Hepatocyte (in vitro differentiated cells): ENCODE results near the gene MMP28. TPM values are rescaled to one million over a fixed set of nuclear protein-coding genes. Genes with fewer than 3 reads are reported as not detected.

ENCODE experiments used
- DNase-seq: peaks from one replicate; pipeline ENCODE4 v3.0.0-alpha.2; 2016; ENCODE audit warnings: low spot score
- H2AFZ ChIP-seq: fragments of 200-600 bp; sonication (generic); 2 replicates; pipeline ENCODE4 v1.6.0; 2016; ENCODE audit warnings: antibody characterized with exemption, mild to moderate bottlenecking
- H3K27ac ChIP-seq: fragments of 200-600 bp; sonication (generic); 2 replicates; pipeline ENCODE4 v1.5.1; 2016; ENCODE audit warnings: mild to moderate bottlenecking
- H3K27me3 ChIP-seq: fragments of 200-600 bp; sonication (generic); 2 replicates; pipeline ENCODE4 v1.6.1; 2016
- H3K36me3 ChIP-seq: fragments of 200-600 bp; sonication (generic); replicated peaks from 2 replicates; pipeline ENCODE4 v1.5.1; 2016; ENCODE audit warnings: low read depth; ENCODE audit not compliant: insufficient read depth
- H3K4me1 ChIP-seq: fragments of 200-600 bp; sonication (generic); 2 replicates; pipeline ENCODE4 v1.5.1; 2016; ENCODE audit warnings: mild to moderate bottlenecking, moderate library complexity; ENCODE audit not compliant: insufficient read depth
- H3K4me2 ChIP-seq: fragments of 200-600 bp; sonication (generic); 2 replicates; pipeline ENCODE4 v1.6.0; 2016
- H3K4me3 ChIP-seq: fragments of 200-600 bp; sonication (generic); 2 replicates; pipeline ENCODE4 v1.5.1; 2016; ENCODE audit warnings: mild to moderate bottlenecking
- H3K79me2 ChIP-seq: fragments of 200-600 bp; sonication (generic); 2 replicates; pipeline ENCODE4 v1.6.0; 2017; ENCODE audit warnings: mild to moderate bottlenecking
- H3K9me2 ChIP-seq: fragments of 200-600 bp; sonication (generic); replicated peaks from 2 replicates; pipeline ENCODE4 v1.6.0; 2017; ENCODE audit warnings: mild to moderate bottlenecking; ENCODE audit not compliant: insufficient read depth
- H3K9me3 ChIP-seq: fragments of 200-600 bp; sonication (generic); 2 replicates; pipeline ENCODE4 v1.5.1; 2016; ENCODE audit warnings: low read depth, mild to moderate bottlenecking
- H4K20me1 ChIP-seq: fragments of 200-600 bp; sonication (generic); 2 replicates; pipeline ENCODE4 v1.6.0; 2016; ENCODE audit warnings: mild to moderate bottlenecking; ENCODE audit not compliant: insufficient read depth, poor library complexity, severe bottlenecking
- EZH2 ChIP-seq: fragments of 200-600 bp; sonication (generic); IDR thresholded peaks from 2 replicates; pipeline ENCODE4 v1.6.1; 2016; ENCODE audit warnings: antibody characterized with exemption, mild to moderate bottlenecking, borderline replicate concordance
- EZH2phosphoT487 ChIP-seq: fragments of 200-600 bp; sonication (generic); IDR thresholded peaks from one replicate; pipeline ENCODE4 v1.6.1; 2018; ENCODE audit warnings: antibody characterized with exemption, mild to moderate bottlenecking, low read depth, moderate library complexity; ENCODE audit not compliant: unreplicated experiment, severe bottlenecking
- WGBS: methylation state at CpG from one replicate; pipeline ENCODE4 v1.1.6; 2016; ENCODE audit warnings: low lambda C conversion rate; ENCODE audit errors: missing lambda C conversion rate; 5-methylcytosine and 5-hydroxymethylcytosine counted together
- polyA plus RNA-seq: library from polyadenylated mRNA; unstranded; fragments of >200 nt; fragmentation: Nextera tagmentation; extraction: Ambion mirVana; gene quantifications from 2 replicates; pipeline ENCODE4 v1.2.1, GENCODE V29; 2016
- total RNA-seq: library from RNA; depleted of rRNA; stranded (reverse); fragments of >200 nt; gene quantifications from 2 replicates; pipeline ENCODE4 v1.2.3, GENCODE V29; 2014
- TF ChIP-seq, protein P1 (sequence below): fragments of 200-600 bp; sonication (generic); IDR thresholded peaks from 2 replicates; pipeline ENCODE4 v1.5.1; 2016; ENCODE audit warnings: antibody characterized with exemption, mild to moderate bottlenecking; ENCODE audit not compliant: poor library complexity

Gene MMP28
- total and polyA plus RNA-seq, 2 experiments from 2014 or later, result 12.0 to 18.0 TPM

DNA sequence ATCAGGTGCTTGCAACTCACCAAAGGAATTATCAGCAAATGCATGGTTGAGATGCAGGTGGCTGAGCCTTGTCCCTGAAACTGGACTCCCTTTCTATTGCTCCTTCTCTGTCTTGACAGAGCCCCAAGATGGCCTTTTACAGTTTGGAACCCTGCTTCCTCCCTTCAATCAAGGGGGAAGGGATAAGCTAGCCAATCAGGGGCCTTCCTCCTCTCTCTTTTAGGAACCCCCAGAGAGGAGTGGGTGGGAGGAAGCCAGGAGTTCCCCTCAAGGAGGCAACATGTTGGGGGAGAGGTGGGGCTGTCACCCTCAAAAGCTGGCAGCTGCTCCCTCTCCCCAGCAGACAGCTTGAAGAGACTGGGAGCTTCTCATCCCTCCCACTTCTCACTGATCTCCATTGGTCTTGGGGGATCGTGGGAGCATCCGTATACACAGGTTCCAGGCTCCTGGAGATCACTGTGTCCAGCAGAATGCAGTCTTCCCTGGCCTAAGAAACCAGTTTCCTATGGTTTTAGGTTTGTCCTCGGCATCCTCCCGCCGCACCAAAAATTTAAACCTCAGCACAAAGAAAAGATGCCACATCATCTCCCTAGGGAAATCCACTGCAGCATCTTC lies 56.8 kb downstream of the MMP28 start:
- no peak overlapping the region for H3K4me2 ChIP-seq
- H3K4me3 ChIP-seq, result no peak overlapping the region
- H3K36me3 ChIP-seq, result no peaks in the 10 kb centered on the region
- TF ChIP-seq EZH2 (no peak), EZH2phosphoT487 (no peak)
- TF ChIP-seq, protein P1, sequence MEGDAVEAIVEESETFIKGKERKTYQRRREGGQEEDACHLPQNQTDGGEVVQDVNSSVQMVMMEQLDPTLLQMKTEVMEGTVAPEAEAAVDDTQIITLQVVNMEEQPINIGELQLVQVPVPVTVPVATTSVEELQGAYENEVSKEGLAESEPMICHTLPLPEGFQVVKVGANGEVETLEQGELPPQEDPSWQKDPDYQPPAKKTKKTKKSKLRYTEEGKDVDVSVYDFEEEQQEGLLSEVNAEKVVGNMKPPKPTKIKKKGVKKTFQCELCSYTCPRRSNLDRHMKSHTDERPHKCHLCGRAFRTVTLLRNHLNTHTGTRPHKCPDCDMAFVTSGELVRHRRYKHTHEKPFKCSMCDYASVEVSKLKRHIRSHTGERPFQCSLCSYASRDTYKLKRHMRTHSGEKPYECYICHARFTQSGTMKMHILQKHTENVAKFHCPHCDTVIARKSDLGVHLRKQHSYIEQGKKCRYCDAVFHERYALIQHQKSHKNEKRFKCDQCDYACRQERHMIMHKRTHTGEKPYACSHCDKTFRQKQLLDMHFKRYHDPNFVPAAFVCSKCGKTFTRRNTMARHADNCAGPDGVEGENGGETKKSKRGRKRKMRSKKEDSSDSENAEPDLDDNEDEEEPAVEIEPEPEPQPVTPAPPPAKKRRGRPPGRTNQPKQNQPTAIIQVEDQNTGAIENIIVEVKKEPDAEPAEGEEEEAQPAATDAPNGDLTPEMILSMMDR, result no peak
- no peak overlapping the region for H3K27ac ChIP-seq
- H3K9me3 ChIP-seq, result no peaks in the 10 kb centered on the region
- no peaks in the 10 kb centered on the region for H3K79me2 ChIP-seq
- DNase-seq, result no peak
- no peak overlapping the region for H2AFZ ChIP-seq
- WGBS, result 83% methylated on average over 5 of the region's 5 CpGs
- H3K27me3 ChIP-seq, result peaks cover 32% of the 10 kb centered on the region
- H4K20me1 ChIP-seq, result no peaks in the 10 kb centered on the region
- no peaks in the 10 kb centered on the region for H3K9me2 ChIP-seq
- no peaks in the 10 kb centered on the region for H3K4me1 ChIP-seq

DNA sequence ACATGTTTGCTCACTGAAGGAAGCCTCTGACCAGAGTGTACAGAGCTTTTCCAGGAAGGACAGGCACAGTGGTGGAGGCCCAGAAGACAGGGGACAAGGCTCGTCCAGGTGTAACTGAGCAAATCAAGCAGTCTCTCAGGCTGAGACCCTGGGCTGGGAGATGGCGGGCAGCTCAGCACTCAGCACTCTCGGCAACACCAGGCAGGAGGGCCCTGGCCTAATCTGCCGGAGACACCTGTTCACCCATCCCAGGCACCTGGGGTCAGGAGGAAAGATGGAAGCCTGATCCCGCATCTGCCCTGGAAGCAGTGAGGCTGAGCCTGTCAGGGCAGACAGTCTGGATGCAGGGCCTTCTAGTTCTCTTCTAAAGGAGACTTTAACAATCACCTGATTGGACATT lies 59.2 kb downstream of the MMP28 start:
- DNase-seq, result no peak
- Histone ChIP-seq H3K9me2 (no peaks in the 10 kb centered on the region), H3K4me3 (no peak overlapping the region), H3K27me3 (peaks cover 15% of the 10 kb centered on the region), H4K20me1 (no peaks in the 10 kb centered on the region), H2AFZ (no peak overlapping the region), H3K79me2 (no peaks in the 10 kb centered on the region), H3K4me1 (peaks cover 1% of the 10 kb centered on the region), H3K9me3 (no peaks in the 10 kb centered on the region), H3K36me3 (no peaks in the 10 kb centered on the region), H3K27ac (no peak overlapping the region), H3K4me2 (no peak overlapping the region)
- WGBS, result 95% methylated on average over 5 of the region's 5 CpGs
- no peak for TF ChIP-seq EZH2phosphoT487
- TF ChIP-seq EZH2, result no peak
- TF ChIP-seq, protein P1, result no peak

DNA sequence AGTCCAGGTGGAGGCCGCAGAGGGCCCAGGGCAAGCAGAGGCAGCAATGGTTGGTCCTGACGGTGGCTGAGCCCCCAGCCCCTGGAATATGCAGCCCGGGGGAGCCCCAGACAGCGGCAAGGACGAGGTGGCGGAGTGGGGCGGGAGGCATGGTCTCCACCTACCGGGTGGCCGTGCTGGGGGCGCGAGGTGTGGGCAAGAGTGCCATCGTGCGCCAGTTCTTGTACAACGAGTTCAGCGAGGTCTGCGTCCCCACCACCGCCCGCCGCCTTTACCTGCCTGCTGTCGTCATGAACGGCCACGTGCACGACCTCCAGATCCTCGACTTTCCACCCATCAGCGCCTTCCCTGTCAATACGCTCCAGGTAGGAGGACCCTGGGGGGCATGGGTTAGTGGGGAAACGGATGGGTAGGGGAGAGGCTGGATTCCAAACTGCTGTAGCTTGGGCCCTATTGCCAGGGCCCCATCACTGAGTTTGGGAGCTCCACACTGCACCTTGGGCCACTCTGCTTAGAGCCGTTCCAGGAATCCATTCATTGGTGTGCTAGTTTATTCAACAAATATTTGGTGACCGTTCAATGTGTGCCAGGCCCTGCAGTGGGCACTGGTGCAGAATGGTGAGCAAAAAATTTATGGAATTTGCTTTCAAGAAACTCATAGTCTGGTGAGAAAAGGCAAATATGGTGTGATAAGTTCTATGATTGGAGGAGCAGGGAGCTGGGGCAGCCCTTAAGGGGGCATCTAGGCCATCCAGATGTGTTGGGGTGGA lies 60.2 kb downstream of the MMP28 start:
- Histone ChIP-seq H3K9me2 (no peaks in the 10 kb centered on the region), H3K79me2 (no peaks in the 10 kb centered on the region), H3K36me3 (no peaks in the 10 kb centered on the region), H3K4me1 (peaks cover 5% of the 10 kb centered on the region), H4K20me1 (no peaks in the 10 kb centered on the region), H3K27me3 (peaks cover 5% of the 10 kb centered on the region), H3K4me3 (no peak overlapping the region), H3K9me3 (no peaks in the 10 kb centered on the region), H3K27ac (no peak overlapping the region), H2AFZ (no peak overlapping the region), H3K4me2 (no peak overlapping the region)
- TF ChIP-seq EZH2 (no peak), EZH2phosphoT487 (no peak)
- TF ChIP-seq, protein P1, result no peak
- WGBS, result 96% methylated on average over 29 of the region's 29 CpGs
- DNase-seq, result no peak
